Neural cell (in vitro differentiated cells): ENCODE results near the gene WDR19. TPM values are rescaled to one million over a fixed set of nuclear protein-coding genes. Genes with fewer than 3 reads are reported as not detected.

ENCODE experiments used
- H2AFZ ChIP-seq: fragments of 200-600, 300-800 bp; sonication (generic), shearing (Covaris generic); 2 replicates; pipeline ENCODE4 v1.6.0; 2014; ENCODE audit warnings: low read depth, mild to moderate bottlenecking, antibody characterized with exemption, low read length, moderate library complexity
- H3F3A ChIP-seq: fragments of 200-600 bp; shearing (Covaris generic); 2 replicates; pipeline ENCODE4 v1.6.1; 2016; ENCODE audit warnings: mild to moderate bottlenecking, moderate library complexity, mixed read lengths, antibody characterized with exemption, low read length; ENCODE audit not compliant: insufficient read depth, poor library complexity, severe bottlenecking
- H3K27ac ChIP-seq: fragments of 200-600, 300-800 bp; sonication (generic), shearing (Covaris generic); 2 replicates; pipeline ENCODE4 v1.5.1; 2014; ENCODE audit warnings: mild to moderate bottlenecking, low read length, moderate library complexity
- H3K27me3 ChIP-seq: fragments of 300-800, 200-600 bp; sonication (generic), shearing (Covaris generic); 2 replicates; pipeline ENCODE4 v1.6.0; 2014; ENCODE audit warnings: mild to moderate bottlenecking, low read depth, low read length, moderate library complexity; ENCODE audit not compliant: insufficient read depth
- H3K36me3 ChIP-seq: fragments of 300-800, 200-600 bp; sonication (generic), shearing (Covaris generic); 2 replicates; pipeline ENCODE4 v1.5.1; 2014; ENCODE audit warnings: mild to moderate bottlenecking, antibody characterized with exemption, low read length, moderate library complexity; ENCODE audit not compliant: insufficient read depth
- H3K4me2 ChIP-seq: fragments of 300-800, 200-600 bp; sonication (generic), shearing (Covaris generic); 2 replicates; pipeline ENCODE4 v1.6.0; 2014; ENCODE audit warnings: mild to moderate bottlenecking, low read length
- H3K4me3 ChIP-seq: fragments of 300-800, 200-600 bp; sonication (generic), shearing (Covaris generic); 2 replicates; pipeline ENCODE4 v1.5.1; 2014; ENCODE audit warnings: mild to moderate bottlenecking, low read length, moderate library complexity
- H3K79me2 ChIP-seq: fragments of 200-600 bp; shearing (Covaris generic); replicated peaks from 2 replicates; pipeline ENCODE4 v1.6.0; 2014; ENCODE audit warnings: mild to moderate bottlenecking, low read length, moderate library complexity; ENCODE audit not compliant: insufficient read depth
- H3K9ac ChIP-seq: fragments of 300-800, 200-600 bp; sonication (generic), shearing (Covaris generic); 2 replicates; pipeline ENCODE4 v1.6.1; 2016; ENCODE audit warnings: mild to moderate bottlenecking, low read length, mixed read lengths
- H3K9me2 ChIP-seq: fragments of 200-600 bp; shearing (Covaris generic); 2 replicates; pipeline ENCODE4 v1.6.1; 2016; ENCODE audit warnings: mild to moderate bottlenecking, low read length, mixed read lengths; ENCODE audit not compliant: insufficient read depth
- H3K9me3 ChIP-seq: fragments of 200-600, 300-800 bp; sonication (generic), shearing (Covaris generic); 2 replicates; pipeline ENCODE4 v1.6.1; 2016; ENCODE audit warnings: mild to moderate bottlenecking, mixed run types, low read length, moderate library complexity, mixed read lengths
- H4K20me1 ChIP-seq: fragments of 200-600 bp; shearing (Covaris generic); 2 replicates; pipeline ENCODE4 v1.6.1; 2016; ENCODE audit warnings: mild to moderate bottlenecking, mixed run types; ENCODE audit not compliant: insufficient read depth
- EP300 ChIP-seq: fragments of 450-650 bp; conservative IDR thresholded peaks from 2 replicates; pipeline ENCODE4 v1.6.1; 2014; ENCODE audit warnings: antibody characterized with exemption, mild to moderate bottlenecking, moderate library complexity; ENCODE audit not compliant: poor library complexity, severe bottlenecking
- EZH2 ChIP-seq: fragments of 200-600, 300-800 bp; shearing (Covaris generic), sonication (generic); IDR thresholded peaks from 2 replicates; pipeline ENCODE4 v1.6.1; 2014; ENCODE audit warnings: antibody characterized with exemption, low read length, borderline replicate concordance, mild to moderate bottlenecking; ENCODE audit not compliant: insufficient read depth, poor library complexity, severe bottlenecking
- MXI1 ChIP-seq: fragments of 450-650 bp; conservative IDR thresholded peaks from 2 replicates; pipeline ENCODE4 v1.6.1; 2014; ENCODE audit warnings: antibody characterized with exemption, mild to moderate bottlenecking; ENCODE audit not compliant: poor library complexity, severe bottlenecking
- POLR2AphosphoS5 ChIP-seq: IDR thresholded peaks from 2 replicates; pipeline ENCODE4 v1.6.1; 2012
- RAD21 ChIP-seq: fragments of 450-650 bp; conservative IDR thresholded peaks from 2 replicates; pipeline ENCODE4 v1.6.1; 2014; ENCODE audit warnings: antibody characterized with exemption, mild to moderate bottlenecking, moderate library complexity
- SMC3 ChIP-seq: fragments of 450-650 bp; conservative IDR thresholded peaks from 2 replicates; pipeline ENCODE4 v1.6.1; 2014; ENCODE audit warnings: antibody characterized with exemption, mild to moderate bottlenecking, moderate library complexity; ENCODE audit not compliant: poor library complexity
- TAF1 ChIP-seq: IDR thresholded peaks from 2 replicates; pipeline ENCODE4 v1.6.1; 2012; ENCODE audit warnings: low read depth
- polyA plus RNA-seq: library from polyadenylated mRNA; depleted of rRNA; stranded (reverse); fragments of >200 nt; gene quantifications from 2 replicates; pipeline ENCODE4 v1.2.3, GENCODE V29; 2014
- TF ChIP-seq, protein P1 (sequence below): fragments of 450-650 bp; IDR thresholded peaks from 2 replicates; pipeline ENCODE4 v1.5.1; 2014; ENCODE audit warnings: antibody characterized with exemption, mild to moderate bottlenecking, moderate library complexity; ENCODE audit not compliant: poor library complexity, severe bottlenecking
- TF ChIP-seq, protein P2 (sequence below): IDR thresholded peaks from 2 replicates; pipeline ENCODE4 v1.6.1; 2012; ENCODE audit warnings: borderline replicate concordance

Gene WDR19
- polyA plus RNA-seq, 1 donor from 2014 or later, result 69.9 TPM

DNA sequence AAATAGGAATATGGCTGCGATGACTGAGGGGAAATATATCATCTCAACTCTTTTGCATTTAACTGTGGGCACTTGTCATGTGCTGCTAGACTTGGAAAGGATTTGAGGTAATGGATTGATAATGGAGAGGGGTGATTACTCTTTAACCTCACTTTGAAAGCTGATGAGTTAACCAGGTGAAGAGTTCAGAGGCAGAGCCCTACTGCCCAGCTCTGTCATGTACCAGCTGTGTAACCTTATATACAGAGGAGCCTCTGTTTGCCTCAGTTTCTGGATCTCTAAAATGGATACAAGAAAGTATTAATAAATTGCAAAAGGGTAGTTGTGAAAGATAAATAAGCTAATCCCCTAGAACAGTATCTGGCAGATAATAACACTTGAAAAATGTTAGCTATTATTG is 51.5 kb downstream of the WDR19 start:
- H3K9me3 ChIP-seq, result no peaks in the 10 kb centered on the region
- TF ChIP-seq, protein P1, sequence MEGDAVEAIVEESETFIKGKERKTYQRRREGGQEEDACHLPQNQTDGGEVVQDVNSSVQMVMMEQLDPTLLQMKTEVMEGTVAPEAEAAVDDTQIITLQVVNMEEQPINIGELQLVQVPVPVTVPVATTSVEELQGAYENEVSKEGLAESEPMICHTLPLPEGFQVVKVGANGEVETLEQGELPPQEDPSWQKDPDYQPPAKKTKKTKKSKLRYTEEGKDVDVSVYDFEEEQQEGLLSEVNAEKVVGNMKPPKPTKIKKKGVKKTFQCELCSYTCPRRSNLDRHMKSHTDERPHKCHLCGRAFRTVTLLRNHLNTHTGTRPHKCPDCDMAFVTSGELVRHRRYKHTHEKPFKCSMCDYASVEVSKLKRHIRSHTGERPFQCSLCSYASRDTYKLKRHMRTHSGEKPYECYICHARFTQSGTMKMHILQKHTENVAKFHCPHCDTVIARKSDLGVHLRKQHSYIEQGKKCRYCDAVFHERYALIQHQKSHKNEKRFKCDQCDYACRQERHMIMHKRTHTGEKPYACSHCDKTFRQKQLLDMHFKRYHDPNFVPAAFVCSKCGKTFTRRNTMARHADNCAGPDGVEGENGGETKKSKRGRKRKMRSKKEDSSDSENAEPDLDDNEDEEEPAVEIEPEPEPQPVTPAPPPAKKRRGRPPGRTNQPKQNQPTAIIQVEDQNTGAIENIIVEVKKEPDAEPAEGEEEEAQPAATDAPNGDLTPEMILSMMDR, result no peak
- no peak for TF ChIP-seq RAD21
- TF ChIP-seq POLR2AphosphoS5, result no peak
- TF ChIP-seq MXI1, result no peak
- no peak for TF ChIP-seq SMC3
- TF ChIP-seq EP300, result no peak
- TF ChIP-seq, protein P2, sequence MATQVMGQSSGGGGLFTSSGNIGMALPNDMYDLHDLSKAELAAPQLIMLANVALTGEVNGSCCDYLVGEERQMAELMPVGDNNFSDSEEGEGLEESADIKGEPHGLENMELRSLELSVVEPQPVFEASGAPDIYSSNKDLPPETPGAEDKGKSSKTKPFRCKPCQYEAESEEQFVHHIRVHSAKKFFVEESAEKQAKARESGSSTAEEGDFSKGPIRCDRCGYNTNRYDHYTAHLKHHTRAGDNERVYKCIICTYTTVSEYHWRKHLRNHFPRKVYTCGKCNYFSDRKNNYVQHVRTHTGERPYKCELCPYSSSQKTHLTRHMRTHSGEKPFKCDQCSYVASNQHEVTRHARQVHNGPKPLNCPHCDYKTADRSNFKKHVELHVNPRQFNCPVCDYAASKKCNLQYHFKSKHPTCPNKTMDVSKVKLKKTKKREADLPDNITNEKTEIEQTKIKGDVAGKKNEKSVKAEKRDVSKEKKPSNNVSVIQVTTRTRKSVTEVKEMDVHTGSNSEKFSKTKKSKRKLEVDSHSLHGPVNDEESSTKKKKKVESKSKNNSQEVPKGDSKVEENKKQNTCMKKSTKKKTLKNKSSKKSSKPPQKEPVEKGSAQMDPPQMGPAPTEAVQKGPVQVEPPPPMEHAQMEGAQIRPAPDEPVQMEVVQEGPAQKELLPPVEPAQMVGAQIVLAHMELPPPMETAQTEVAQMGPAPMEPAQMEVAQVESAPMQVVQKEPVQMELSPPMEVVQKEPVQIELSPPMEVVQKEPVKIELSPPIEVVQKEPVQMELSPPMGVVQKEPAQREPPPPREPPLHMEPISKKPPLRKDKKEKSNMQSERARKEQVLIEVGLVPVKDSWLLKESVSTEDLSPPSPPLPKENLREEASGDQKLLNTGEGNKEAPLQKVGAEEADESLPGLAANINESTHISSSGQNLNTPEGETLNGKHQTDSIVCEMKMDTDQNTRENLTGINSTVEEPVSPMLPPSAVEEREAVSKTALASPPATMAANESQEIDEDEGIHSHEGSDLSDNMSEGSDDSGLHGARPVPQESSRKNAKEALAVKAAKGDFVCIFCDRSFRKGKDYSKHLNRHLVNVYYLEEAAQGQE, result no peak
- TF ChIP-seq EZH2, result no peak
- no peak for TF ChIP-seq TAF1
- H3F3A ChIP-seq, result no peaks in the 10 kb centered on the region
- H4K20me1 ChIP-seq, result no peaks in the 10 kb centered on the region
- H3K4me2 ChIP-seq, result no peak overlapping the region
- H3K9me2 ChIP-seq, result no peaks in the 10 kb centered on the region
- no peaks in the 10 kb centered on the region for H3K79me2 ChIP-seq
- H3K27ac ChIP-seq, result no peak overlapping the region
- no peak overlapping the region for H3K4me3 ChIP-seq
- peaks cover 9% of the 10 kb centered on the region for H3K36me3 ChIP-seq
- no peak overlapping the region for H3K9ac ChIP-seq
- H2AFZ ChIP-seq, result no peak overlapping the region
- no peaks in the 10 kb centered on the region for H3K27me3 ChIP-seq

DNA sequence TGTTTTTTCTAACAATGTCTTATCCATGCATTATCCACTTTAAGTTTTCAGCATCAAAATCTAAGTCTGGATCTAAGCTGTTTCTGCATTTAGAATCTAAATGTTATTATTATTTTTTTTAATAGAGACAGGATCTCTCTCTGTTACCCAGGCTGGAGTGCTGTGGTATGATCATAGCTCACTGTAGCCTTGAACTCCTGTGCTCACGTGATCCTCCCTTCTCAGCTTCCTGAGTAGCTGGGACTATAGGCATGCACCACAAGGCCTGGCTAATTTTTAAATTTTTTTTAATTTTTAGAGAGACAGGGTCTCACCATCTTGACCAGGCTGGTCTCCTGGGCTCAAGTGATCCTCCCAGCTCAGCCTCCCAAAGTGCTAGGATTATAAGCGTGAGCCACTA is 52.7 kb downstream of the WDR19 start:
- H3K4me3 ChIP-seq, result no peak overlapping the region
- H3K36me3 ChIP-seq, result peaks cover 9% of the 10 kb centered on the region
- H3K4me2 ChIP-seq, result no peak overlapping the region
- no peaks in the 10 kb centered on the region for H4K20me1 ChIP-seq
- no peaks in the 10 kb centered on the region for H3K27me3 ChIP-seq
- no peaks in the 10 kb centered on the region for H3K9me2 ChIP-seq
- no peak overlapping the region for H3K9ac ChIP-seq
- H3K79me2 ChIP-seq, result no peaks in the 10 kb centered on the region
- H3F3A ChIP-seq, result no peaks in the 10 kb centered on the region
- no peak for TF ChIP-seq RAD21
- TF ChIP-seq MXI1, result no peak
- no peak for TF ChIP-seq EZH2
- TF ChIP-seq, protein P2, result no peak
- TF ChIP-seq EP300, result no peak
- TF ChIP-seq, protein P1, result no peak
- H3K27ac ChIP-seq, result no peak overlapping the region
- no peak overlapping the region for H2AFZ ChIP-seq
- H3K9me3 ChIP-seq, result no peaks in the 10 kb centered on the region
